NCI-H774 (cell line): ENCODE measurements around the gene ITM2A.

ENCODE experiments used
- DNase-seq: peaks from one replicate; lab custom pipeline; 2025; lab: John Stamatoyannopoulos, UW

The ITM2A gene

DNA sequence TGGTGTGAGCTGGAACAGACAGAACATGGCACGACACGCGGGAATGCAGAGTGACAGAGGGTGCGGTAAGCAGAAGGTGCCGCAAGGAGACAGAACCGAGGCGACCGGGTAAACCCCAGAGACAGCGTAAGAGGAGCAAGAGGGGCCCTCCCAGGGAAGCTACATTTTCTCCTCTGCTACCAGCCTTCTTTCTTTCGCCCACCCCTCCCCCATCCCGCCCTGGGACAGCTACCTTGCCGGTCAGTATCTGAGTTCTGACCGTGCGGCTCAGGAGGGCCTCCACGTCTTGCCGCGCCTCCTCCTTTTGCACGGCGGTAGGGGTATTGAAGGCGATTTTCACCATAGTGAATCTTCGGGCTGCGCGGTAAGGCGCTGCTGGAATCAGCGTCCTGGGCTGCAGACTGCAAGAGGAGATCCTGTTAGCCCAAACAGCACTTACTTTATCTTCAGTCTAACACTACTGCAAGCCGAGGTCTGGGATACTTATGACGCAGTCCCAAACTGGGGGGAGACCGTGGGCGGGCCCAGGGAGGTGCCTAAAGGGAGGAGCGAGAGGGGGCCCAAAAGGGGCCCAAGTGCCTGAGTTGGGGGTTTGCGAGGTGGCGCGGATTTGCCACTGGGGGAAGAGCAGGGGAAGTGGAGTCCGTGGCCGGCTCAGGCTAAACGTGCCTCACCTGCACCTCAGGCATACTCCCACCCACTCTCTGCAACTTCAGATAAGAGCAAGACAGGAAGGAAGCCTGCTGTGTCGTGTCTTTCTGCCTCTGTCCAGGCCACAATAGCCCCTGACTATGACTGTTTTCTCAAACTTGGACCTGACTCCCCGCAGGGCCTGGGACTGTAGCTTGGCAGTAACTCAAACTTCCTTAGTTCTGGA is at the start of gene ITM2A:
Gene ITM2A, minus strand, starts transcription at position 462 of the 877 bp plus-strand sequence. Its CDS starts 119 bp downstream, at position 343.
- DNase-seq: no peak

DNA sequence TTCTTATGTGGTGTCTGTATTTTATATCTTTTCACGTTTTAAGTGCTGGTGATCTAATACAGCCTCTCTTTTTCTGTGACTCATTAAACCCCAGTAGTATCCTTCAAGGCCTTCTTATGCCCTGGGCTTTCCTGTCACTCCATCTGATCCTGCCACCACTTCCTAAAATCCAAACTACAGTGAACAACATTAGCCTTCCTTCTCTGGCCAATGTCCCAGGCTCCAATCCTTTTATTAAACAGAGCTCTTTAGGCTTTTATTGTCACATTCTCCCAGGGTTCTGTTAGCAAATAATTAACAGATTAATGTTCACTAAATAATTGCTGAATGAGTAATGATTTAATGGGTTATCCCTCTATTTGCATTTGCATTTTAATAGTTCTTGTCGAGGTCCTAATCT is 47.9 kb upstream of the ITM2A start:
- no peak for DNase-seq

GRCh38 chrX:79413963-79414362 is 46.8 kb upstream of the ITM2A start:
- DNase-seq: no peak

- DNase-seq: peak; percentile 31
Observed at GRCh38 chrX:79412972-79413371, 45.8 kb upstream of the ITM2A start.

- DNase-seq: no peak
Observed at GRCh38 chrX:79412166-79412565, 45.0 kb upstream of the ITM2A start.

DNA sequence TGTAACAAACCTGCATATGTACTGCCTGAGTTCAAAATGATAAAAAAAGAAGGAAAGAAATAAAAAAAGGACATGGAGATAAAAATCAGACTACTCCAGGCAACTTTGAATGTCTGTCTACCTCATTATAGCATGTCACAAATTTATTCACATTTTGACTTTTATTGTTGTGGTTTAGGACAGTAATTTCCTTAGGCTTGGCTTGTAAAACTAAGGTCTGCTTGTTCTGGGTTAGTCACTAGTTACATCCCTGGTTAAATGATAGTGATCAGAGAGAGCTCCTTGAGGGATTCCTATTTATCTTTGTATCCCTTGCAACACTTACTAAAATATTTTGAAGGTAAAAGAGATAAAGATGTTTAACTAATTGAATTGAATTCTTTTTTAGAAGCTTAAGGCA is 42.5 kb upstream of the ITM2A start:
- no peak for DNase-seq

DNA sequence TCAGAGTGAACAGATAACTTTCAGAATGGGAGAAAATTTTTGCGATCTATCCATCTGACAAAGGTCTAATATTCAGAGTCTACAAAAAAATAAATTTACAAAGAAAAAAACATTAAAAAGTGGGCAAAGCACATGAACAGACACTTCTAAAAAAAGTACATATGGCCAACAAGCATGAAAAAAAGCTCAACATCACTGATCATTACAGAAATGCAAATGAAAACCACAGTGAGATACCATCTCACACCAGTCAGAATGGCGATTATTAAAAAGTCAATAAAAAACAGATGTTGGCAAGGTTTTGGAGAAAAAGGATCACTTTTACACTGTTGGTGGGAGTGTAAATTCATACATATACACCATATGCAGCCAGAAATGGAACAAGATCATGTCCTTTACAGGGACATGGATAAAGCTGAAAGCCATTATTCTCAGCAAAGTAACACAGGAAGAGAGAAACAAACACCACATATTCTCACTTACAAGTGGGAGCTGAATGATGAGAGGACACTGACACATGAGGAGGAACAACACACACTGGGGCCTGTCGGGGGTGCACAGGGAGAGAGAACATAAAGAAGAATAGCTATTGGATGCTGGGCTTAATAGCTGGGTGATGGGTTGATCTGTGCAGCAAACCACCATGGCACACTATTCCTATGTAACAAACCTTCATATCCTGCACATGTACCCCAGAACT is 41.6 kb upstream of the ITM2A start:
- no peak for DNase-seq

GRCh38 chrX:79400623-79401022 is 33.5 kb upstream of the ITM2A start:
- no peak for DNase-seq

DNA sequence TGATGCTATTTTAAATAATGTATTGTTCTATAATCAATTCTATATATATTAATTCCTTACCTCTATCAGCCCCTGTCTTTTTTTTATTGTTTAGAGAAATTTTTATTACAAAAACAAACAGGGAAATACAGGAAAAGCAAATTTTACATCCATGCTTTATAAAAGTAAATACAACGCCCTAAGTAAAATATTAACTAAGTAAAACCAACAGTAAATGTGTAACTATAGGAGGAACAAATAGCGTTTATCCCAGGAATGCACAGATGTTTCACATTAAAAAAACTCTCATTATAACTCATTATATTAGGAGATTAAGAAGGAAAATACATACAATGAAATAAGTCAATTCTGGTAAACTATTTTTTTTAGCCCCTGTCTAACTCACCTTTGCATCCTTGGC is 8.2 kb upstream of the ITM2A start:
- DNase-seq: no peak

- no peak for DNase-seq
Observed at GRCh38 chrX:79371640-79372039, 4.5 kb upstream of the ITM2A start.

DNA sequence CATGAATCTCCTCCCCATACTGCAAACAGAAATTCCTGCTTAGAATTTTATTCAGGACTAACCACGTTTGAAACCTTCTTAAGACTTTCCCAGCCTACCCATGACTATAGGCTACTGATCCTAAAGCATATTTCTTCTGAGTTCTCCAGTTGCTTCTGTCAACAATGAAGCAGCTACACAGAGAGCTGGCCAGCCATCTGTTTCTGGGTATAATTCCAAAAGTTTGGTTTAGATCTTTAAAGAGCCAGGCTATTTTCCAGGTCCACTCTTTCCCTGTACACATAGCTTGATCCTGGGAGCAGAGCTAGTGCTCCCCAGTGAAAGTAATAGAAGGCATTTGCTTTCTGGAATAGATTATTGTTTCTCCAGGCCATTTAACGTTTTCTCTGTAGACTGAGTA is 4.0 kb upstream of the ITM2A start:
- no peak for DNase-seq

DNA sequence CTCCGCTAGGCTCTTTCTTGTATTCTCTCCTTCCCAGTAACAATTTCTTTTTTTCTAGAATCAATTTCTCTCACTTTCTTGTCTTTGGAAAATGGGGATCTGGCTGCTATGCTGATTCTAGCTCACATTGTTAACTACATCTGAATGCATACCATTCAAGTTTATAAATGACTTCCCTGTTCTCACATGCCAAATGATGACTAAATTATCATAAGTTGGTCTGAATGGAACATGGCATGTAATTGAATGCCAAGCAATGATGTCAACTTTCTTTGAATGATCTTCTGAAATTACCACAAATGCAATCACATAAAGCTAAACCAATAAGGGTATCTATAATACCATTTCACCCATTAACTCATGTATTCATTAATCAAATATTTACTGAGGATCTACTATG is 2.7 kb upstream of the ITM2A start:
- no peak for DNase-seq

- no peak for DNase-seq
Observed at GRCh38 chrX:79368441-79368840, 1.3 kb upstream of the ITM2A start.

DNA sequence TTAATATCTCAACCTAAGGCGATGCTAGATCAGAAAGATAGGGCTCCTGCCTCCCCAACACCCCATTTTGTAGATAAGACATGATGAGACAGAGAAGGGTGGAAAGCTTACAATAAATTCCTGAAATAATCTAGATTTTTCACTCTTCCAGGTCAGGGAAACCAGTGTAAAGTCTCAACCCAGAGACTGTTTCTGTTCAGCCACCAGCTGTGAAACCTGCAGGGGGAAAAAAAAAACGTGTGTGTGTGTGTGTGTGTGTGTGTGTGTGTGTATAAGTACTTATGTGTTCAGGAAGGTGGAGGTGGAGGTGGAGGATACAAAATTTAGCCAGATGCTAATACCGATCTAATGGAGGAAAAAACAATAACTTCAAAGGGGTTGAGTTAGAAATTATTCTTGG is 773 bp upstream of the ITM2A start:
- DNase-seq: no peak

GRCh38 chrX:79366556-79366872 is 620 bp downstream of the ITM2A start:
- DNase-seq: no peak

DNA sequence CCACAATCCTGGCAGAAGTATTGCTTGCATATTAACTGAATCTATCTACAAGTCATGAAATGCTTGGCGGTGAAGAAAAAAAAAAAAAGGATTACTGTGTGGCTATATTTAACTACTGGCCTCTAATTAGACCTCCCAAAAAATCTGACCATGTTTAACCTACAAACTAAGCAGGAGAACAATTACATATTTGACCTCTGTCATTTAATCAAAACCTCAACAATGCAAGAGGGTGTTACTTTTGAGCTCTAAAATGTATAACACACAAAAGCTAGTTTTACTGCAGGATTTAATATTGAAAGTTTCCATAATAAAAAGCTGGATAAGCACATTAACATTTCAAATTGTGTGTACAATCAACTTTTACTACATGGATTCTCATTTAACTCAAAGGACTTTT is 1.5 kb downstream of the ITM2A start:
- no peak for DNase-seq

DNA sequence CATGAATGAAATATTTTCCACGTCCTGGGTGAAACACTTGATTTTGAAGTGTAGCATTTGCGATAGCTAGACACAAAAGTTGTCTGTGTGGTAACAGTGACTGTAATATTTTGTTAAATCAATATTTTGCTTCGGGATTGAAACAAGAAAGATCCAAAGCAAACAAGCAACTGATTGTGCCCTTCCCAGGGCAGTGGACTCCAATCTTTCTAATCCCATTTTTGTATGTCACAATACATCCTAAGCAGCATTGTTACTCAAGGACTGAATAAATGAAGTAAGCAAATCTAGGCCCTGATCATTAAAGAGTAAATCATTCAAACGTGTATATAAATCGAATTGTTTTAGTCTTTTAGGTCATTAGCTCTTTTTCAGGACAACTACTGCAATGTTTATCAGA is 2.8 kb downstream of the ITM2A start:
- no peak for DNase-seq

DNA sequence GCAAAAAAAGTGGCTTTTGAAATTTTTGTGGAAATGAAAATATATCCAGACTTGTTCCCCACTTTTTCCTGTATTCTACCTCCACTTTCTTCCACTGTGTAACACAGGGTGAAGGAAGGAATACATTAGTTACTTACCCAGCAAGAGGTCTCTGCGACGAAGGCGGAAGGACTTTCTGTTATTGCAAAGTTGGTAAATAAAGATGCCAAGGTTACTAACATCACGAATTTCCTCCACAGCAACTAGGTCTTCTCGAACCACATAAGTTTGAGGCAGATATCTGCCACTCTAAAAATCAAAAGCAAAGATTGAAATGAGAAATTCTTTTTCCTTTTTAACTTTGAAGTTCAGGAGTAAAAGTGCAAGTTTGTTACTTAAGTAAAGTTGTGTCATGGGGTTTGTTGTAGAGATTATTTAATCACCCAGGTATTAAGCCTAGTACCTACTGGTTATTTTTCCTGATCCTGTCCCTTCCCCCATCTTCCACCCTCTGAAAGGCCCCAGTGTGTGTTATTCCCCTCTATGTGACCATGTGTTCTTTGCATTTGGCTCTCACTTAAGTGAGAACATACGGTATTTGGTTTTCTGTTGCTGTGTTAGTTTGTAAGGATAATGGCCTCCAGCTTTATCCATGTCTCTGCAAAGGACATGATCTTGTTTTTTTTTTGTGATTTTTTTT is 5.8 kb downstream of the ITM2A start:
- DNase-seq: no peak

- DNase-seq: no peak
Observed at GRCh38 chrX:79336869-79337815, 30.0 kb downstream of the ITM2A start.

DNA sequence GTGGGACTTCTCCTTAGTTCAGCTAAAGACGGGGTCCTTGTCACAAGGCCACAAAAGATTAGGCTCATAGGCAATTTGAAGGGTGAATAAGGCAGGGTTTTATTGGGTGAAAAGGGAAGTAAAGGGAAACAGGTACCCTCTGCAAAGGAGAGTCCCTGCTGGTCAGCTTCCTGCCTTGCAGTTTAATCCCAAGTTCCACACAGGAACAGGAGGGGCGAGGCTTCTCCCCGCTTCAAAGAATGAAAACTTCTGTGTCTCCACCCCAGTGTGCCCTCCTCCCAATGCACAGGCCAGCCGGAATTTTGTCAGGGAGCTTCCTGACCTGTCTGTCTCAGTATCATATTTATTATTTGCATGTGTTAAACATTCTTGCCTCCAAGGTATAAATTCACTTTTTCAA is 37.1 kb downstream of the ITM2A start:
- no peak for DNase-seq

GRCh38 chrX:79325263-79325958 is 41.7 kb downstream of the ITM2A start:
- no peak for DNase-seq
